CD4-positive, CD25-positive, alpha-beta regulatory T cell (primary cell): Measurements from ENCODE around the gene PUM1. TPM values are rescaled to one million over a fixed set of nuclear protein-coding genes. Genes with fewer than 3 reads are reported as not detected.

ENCODE experiments used
- ATAC-seq, 2 donors: fragments of 150-1000 bp; cut with Tn5 transposase; one replicate each; pipeline ENCODE4 v1.10.0; 2021; ENCODE audit warnings: low read depth in 2 of 2, moderate number of reproducible peaks in 2 of 2, moderate library complexity in 1 of 2
- DNase-seq, 3 donors: peaks; one replicate each; pipeline versions ENCODE4 v3.0.0 to v3.0.0-alpha.2; 2012 to 2022; ENCODE audit warnings: mixed read lengths in 1 of 3
- H3K27ac ChIP-seq: one replicate; pipeline ENCODE4 v1.7.0; 2013; ENCODE audit warnings: mild to moderate bottlenecking, low read length; ENCODE audit not compliant: insufficient read depth, poor library complexity, severe bottlenecking
- H3K27me3 ChIP-seq: one replicate; pipeline ENCODE4 v1.7.0; 2013; ENCODE audit warnings: low read length; ENCODE audit not compliant: control insufficient read depth, insufficient read depth
- H3K36me3 ChIP-seq: one replicate; pipeline ENCODE4 v1.7.0; 2013; ENCODE audit warnings: mild to moderate bottlenecking, low read length, moderate library complexity; ENCODE audit not compliant: control insufficient read depth, insufficient read depth
- H3K4me1 ChIP-seq: 2 replicates; pipeline ENCODE4 v1.7.0; 2013; ENCODE audit warnings: mild to moderate bottlenecking, low read length; ENCODE audit not compliant: insufficient read depth, control insufficient read depth, poor library complexity, severe bottlenecking
- H3K4me3 ChIP-seq: one replicate; pipeline ENCODE4 v1.7.0; 2013; ENCODE audit warnings: low read depth, mild to moderate bottlenecking, low read length, moderate library complexity
- H3K9me3 ChIP-seq, 2 experiments: 1 replicate in 1 of 2; 2 replicates in 1 of 2; pipeline ENCODE4 v1.7.0; 2013; ENCODE audit warnings: low read length in 2 of 2, mild to moderate bottlenecking in 1 of 2, moderate library complexity in 1 of 2; ENCODE audit not compliant: control insufficient read depth in 2 of 2
- H3K27ac Mint-ChIP-seq, 3 donors: one replicate each; pipeline ENCODE4 v1.8.0; 2020 to 2022; ENCODE audit warnings: mild to moderate bottlenecking in 3 of 3, mixed read lengths in 3 of 3, moderate library complexity in 2 of 3
- H3K27me3 Mint-ChIP-seq: one replicate; pipeline ENCODE4 v1.8.0; 2022; ENCODE audit warnings: mild to moderate bottlenecking, mixed read lengths
- H3K36me3 Mint-ChIP-seq: one replicate; pipeline ENCODE4 v1.8.0; 2020; ENCODE audit warnings: mixed read lengths
- H3K4me1 Mint-ChIP-seq, 4 donors: one replicate each; pipeline ENCODE4 v1.8.0; 2020 to 2022; ENCODE audit warnings: mixed read lengths in 4 of 4, mild to moderate bottlenecking in 1 of 4
- H3K4me3 Mint-ChIP-seq, 4 donors: one replicate each; pipeline ENCODE4 v1.8.0; 2020 to 2022; ENCODE audit warnings: mild to moderate bottlenecking in 4 of 4, mixed read lengths in 4 of 4, moderate library complexity in 3 of 4
- H3K9me3 Mint-ChIP-seq, 7 donors: one replicate each; pipeline ENCODE4 v1.8.0; 2020 to 2022; ENCODE audit warnings: mixed read lengths in 7 of 7, mild to moderate bottlenecking in 3 of 7, moderate library complexity in 2 of 7
- polyA plus RNA-seq, 4 donors: library from polyadenylated mRNA; unstranded; fragments of 300-500 nt; fragmentation: Illumina TruSeq; gene quantifications; one replicate each; pipeline ENCODE4 v1.2.3, GENCODE V29; 2021
- total RNA-seq: library from RNA; stranded (reverse); gene quantifications from one replicate; pipeline ENCODE4 v1.2.3, GENCODE V29; 2022

Gene PUM1
- total and polyA plus RNA-seq, 5 donors from 2014 or later = 108 to 283 (median 136) TPM

DNA sequence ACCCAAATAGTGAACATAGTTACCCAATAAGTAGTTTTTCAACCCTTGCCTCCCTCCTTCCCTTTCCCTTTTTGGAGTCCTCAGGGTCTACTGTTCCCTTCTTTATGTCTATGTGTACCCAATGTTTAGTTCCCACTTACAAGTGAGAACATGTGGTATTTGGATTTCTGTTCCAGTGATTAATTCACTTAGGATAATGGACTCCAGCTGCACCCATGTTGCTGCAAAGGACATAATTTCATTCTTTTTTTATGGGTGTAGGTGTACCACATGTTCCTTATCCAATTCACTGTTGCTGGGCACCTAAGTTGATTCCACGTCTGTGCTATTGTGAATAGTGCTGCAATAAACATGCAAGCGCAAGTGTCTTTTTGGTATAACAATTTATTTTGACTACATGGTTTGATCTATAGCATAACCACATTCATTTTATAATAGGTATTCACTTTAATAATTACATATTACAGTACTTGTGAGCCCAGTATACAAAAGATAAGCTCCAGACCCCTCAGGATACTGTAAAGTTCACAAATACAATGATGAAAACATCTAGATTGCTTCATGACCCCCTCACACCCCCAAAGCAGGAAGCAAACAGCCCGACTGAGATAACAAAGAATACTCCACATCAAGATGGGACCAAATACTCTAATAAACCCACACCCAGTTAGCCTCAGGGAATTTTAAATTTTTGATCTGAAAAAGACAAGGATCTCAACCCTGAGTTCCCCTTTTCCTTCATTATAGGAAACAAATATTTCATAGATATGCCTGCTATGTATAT, 45.3 kb downstream of the PUM1 start:
- peak overlapping the region; percentile 34 for H3K27ac ChIP-seq
- peaks cover 51% of the 10 kb centered on the region for H3K4me1 ChIP-seq
- H3K27me3 ChIP-seq = no peaks in the 10 kb centered on the region
- no peak for ATAC-seq
- Mint-ChIP-seq H3K9me3 (no peaks in the 10 kb centered on the region), H3K4me1 (peaks cover 47 to 92% (median 69%) of the 10 kb centered on the region in 4 donors), H3K27me3 (no peaks in the 10 kb centered on the region), H3K4me3 (peak overlapping the region in 3 of 4 donors; percentile 48 to 67 (median 62)), H3K36me3 (peaks cover 23% of the 10 kb centered on the region), H3K27ac (peak overlapping the region in 2 of 3 donors; percentile 52 to 81)
- peaks cover 31% of the 10 kb centered on the region for H3K36me3 ChIP-seq
- no peaks in the 10 kb centered on the region for H3K9me3 ChIP-seq
- peak overlapping the region; percentile 57 for H3K4me3 ChIP-seq
- no peak for DNase-seq

DNA sequence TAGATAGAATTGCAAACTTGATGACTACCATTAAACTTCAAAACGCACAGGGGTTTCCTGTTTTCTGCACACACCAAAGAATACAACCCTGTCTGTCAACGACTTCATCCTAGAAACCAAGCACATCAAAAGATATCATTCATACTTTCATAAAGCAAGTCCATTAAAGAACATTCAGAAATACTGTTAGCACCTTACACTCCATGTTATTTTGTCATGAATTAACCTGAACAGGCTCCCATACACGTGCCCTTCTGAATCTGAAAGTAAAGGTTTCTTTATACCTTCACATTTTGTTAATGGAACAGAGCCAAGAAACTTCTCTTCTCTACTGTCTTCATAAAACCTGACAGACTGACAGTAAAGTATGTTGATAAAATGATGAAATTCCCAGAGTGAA, 46.1 kb downstream of the PUM1 start:
- Histone ChIP-seq H3K9me3 (no peaks in the 10 kb centered on the region), H3K27me3 (no peaks in the 10 kb centered on the region), H3K4me1 (peaks cover 43% of the 10 kb centered on the region), H3K36me3 (peaks cover 27% of the 10 kb centered on the region), H3K4me3 (peak overlapping the region; percentile 57), H3K27ac (peak overlapping the region; percentile 34)
- Mint-ChIP-seq H3K27me3 (no peaks in the 10 kb centered on the region), H3K9me3 (no peaks in the 10 kb centered on the region), H3K4me3 (peak overlapping the region in 3 of 4 donors; percentile 40 to 75 (median 57)), H3K4me1 (peaks cover 39 to 86% (median 62%) of the 10 kb centered on the region in 4 donors), H3K27ac (peak overlapping the region; percentile 68 to 81 (median 79)), H3K36me3 (peaks cover 23% of the 10 kb centered on the region)
- ATAC-seq (peak; percentile 57 to 66), DNase-seq (peak in 2 of 3 donors; percentile 26 to 47)

DNA sequence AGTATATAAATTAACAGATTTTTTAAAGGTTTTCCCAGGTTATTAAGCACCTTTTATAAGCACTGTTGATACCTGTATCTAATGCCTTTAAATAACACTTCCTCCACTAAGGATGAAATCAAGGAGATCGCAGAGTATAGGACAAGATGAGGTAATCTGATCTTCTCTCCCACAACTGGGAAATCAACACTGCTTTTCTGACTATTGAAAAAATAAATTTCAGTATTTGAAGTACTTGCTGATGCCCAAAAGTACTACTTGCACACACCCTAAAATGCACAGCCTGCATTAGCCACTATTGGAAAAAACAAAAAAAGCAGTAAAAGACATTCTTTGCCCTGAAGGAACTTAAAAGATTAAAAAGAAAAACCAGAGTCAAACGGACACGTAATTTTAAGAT, 48.6 kb downstream of the PUM1 start:
- Histone ChIP-seq H3K27me3 (no peaks in the 10 kb centered on the region), H3K27ac (no peak overlapping the region), H3K4me3 (peak overlapping the region; percentile 23), H3K4me1 (peaks cover 57% of the 10 kb centered on the region), H3K36me3 (peaks cover 8% of the 10 kb centered on the region), H3K9me3 (no peaks in the 10 kb centered on the region)
- Mint-ChIP-seq H3K36me3 (peaks cover 18% of the 10 kb centered on the region), H3K4me3 (peak overlapping the region in 1 of 4 donors; percentile 7), H3K9me3 (no peaks in the 10 kb centered on the region), H3K27me3 (no peaks in the 10 kb centered on the region), H3K4me1 (peaks cover 41 to 86% (median 57%) of the 10 kb centered on the region in 4 donors), H3K27ac (peak overlapping the region in 2 of 3 donors; percentile 0 to 3)
- ATAC-seq (no peak), DNase-seq (no peak)

DNA sequence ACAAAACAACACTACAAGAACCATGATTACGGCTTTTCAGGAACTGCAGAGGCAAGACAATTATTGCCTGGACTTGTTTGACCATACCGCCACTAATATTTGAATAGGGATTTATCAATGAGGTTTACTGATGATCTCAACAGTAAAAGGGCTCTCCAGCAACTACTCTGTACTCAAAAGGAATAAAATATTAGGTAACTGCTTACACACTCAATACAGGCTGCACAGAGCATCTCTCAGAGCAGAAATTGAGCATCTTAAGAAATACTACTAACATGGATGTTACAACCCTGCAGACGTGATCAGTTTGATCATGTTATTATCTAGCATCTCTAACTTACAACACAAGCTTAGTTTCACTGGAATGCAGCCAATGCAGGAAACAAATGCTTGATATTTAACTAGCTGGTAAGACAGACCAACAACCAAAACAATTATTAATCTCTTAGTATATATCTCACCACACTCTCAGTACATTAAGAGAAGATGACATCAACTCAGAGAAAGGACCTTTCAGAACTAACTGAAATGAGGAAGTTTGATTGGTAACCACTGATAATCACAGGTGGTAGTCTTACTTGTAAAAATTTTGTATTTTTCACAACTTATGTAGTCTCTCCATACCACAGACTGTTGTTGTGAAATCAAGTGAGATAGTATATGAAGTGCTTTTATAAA, 52.2 kb downstream of the PUM1 start:
- H3K36me3 ChIP-seq = peaks cover 10% of the 10 kb centered on the region
- H3K36me3 Mint-ChIP-seq = peaks cover 24% of the 10 kb centered on the region
- peaks cover 35 to 83% (median 51%) of the 10 kb centered on the region in 4 donors for H3K4me1 Mint-ChIP-seq
- DNase-seq (peak in 1 of 3 donors; percentile 24), ATAC-seq (no peak)
- H3K27me3 Mint-ChIP-seq = no peaks in the 10 kb centered on the region
- H3K9me3 Mint-ChIP-seq = no peaks in the 10 kb centered on the region
- peak overlapping the region; percentile 29 for H3K27ac ChIP-seq
- H3K4me1 ChIP-seq = peaks cover 55% of the 10 kb centered on the region
- H3K4me3 ChIP-seq = peak overlapping the region; percentile 14
- H3K27me3 ChIP-seq = no peaks in the 10 kb centered on the region
- H3K9me3 ChIP-seq = no peaks in the 10 kb centered on the region
- peak overlapping the region; percentile 38 to 75 (median 52) for H3K27ac Mint-ChIP-seq
- peak overlapping the region; percentile 21 to 60 (median 40) for H3K4me3 Mint-ChIP-seq

DNA sequence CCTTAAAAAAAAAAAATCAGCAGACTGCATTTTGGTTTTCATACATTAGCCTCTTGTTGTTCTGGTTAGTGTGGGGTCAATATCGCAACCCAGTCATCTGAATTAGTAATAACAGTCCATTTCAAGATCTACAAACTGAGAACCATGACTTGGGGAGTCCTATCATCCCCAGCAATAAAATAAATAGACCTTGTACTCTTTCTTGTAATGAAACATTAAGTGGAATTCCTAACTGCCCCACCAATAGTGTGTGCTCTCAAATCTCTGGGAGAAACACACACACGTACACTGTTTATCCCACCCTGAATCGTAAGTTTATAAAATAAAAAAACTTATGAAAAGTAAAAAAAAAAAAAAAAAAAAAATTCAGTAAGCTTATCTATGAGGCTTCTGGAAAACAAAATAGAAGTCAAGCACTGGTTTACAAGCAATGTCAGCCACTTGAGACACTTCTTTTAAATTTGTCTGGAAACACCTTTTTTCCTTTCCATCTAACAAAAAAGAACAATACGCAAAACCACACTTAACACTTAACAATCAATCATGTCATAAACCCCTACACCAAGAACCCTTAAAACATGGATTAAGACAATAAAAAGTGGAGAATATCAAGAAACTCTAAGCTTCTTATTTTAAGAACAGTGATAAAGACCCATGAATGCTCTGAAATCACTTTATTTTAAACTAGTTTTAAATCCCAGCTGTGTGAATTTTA, 53.1 kb downstream of the PUM1 start:
- peak overlapping the region; percentile 1 for H3K27ac ChIP-seq
- peak overlapping the region; percentile 38 for H3K4me3 ChIP-seq
- no peak for ATAC-seq
- H3K4me1 Mint-ChIP-seq = peaks cover 40 to 85% (median 56%) of the 10 kb centered on the region in 4 donors
- H3K9me3 ChIP-seq = no peaks in the 10 kb centered on the region
- H3K36me3 Mint-ChIP-seq = peaks cover 31% of the 10 kb centered on the region
- H3K27me3 Mint-ChIP-seq = no peaks in the 10 kb centered on the region
- no peak for DNase-seq
- H3K4me3 Mint-ChIP-seq = peak overlapping the region in 2 of 4 donors; percentile 60 to 67
- peaks cover 8% of the 10 kb centered on the region for H3K36me3 ChIP-seq
- H3K9me3 Mint-ChIP-seq = no peaks in the 10 kb centered on the region
- no peaks in the 10 kb centered on the region for H3K27me3 ChIP-seq
- peaks cover 62% of the 10 kb centered on the region for H3K4me1 ChIP-seq
- peak overlapping the region in 2 of 3 donors; percentile 38 to 75 for H3K27ac Mint-ChIP-seq

DNA sequence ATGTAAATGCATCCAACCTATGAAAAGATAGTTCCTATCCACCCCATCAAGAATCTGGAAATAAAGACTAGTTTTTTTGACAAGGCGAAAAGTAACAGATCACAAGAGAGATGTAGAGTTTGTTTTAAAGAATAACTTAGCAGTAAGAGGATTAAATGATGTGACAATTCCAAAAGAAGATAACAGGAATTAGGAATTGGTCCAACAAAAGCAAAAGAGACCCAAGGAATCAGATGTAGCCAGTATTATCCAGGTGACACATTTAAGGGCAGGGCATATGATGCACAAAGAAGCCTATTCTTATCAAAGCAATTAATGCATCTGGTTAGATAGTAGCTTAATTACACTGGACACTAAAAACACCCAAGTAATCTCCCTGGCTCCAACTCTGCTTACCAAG, 53.8 kb downstream of the PUM1 start:
- Mint-ChIP-seq H3K27me3 (no peaks in the 10 kb centered on the region), H3K4me1 (peaks cover 45 to 85% (median 56%) of the 10 kb centered on the region in 4 donors), H3K27ac (peak overlapping the region in 2 of 3 donors; percentile 38 to 44), H3K36me3 (peaks cover 30% of the 10 kb centered on the region), H3K9me3 (no peaks in the 10 kb centered on the region), H3K4me3 (peak overlapping the region; percentile 10 to 67 (median 38))
- no peaks in the 10 kb centered on the region for H3K27me3 ChIP-seq
- DNase-seq = no peak
- no peak overlapping the region for H3K27ac ChIP-seq
- H3K9me3 ChIP-seq = no peaks in the 10 kb centered on the region
- peaks cover 11% of the 10 kb centered on the region for H3K36me3 ChIP-seq
- no peak for ATAC-seq
- peaks cover 62% of the 10 kb centered on the region for H3K4me1 ChIP-seq
- peak overlapping the region; percentile 38 for H3K4me3 ChIP-seq
